HG03025 (cell line): ENCODE results near the gene OSBP2.

Source experiments
- ATAC-seq: cut with Tn5 transposase; IDR thresholded peaks from one replicate; pipeline ENCODE4 v1.9.1; 2021; ENCODE audit warnings: mild to moderate bottlenecking, moderate library complexity; ENCODE audit not compliant: unreplicated experiment, low FRiP score

OSBP2 gene

DNA sequence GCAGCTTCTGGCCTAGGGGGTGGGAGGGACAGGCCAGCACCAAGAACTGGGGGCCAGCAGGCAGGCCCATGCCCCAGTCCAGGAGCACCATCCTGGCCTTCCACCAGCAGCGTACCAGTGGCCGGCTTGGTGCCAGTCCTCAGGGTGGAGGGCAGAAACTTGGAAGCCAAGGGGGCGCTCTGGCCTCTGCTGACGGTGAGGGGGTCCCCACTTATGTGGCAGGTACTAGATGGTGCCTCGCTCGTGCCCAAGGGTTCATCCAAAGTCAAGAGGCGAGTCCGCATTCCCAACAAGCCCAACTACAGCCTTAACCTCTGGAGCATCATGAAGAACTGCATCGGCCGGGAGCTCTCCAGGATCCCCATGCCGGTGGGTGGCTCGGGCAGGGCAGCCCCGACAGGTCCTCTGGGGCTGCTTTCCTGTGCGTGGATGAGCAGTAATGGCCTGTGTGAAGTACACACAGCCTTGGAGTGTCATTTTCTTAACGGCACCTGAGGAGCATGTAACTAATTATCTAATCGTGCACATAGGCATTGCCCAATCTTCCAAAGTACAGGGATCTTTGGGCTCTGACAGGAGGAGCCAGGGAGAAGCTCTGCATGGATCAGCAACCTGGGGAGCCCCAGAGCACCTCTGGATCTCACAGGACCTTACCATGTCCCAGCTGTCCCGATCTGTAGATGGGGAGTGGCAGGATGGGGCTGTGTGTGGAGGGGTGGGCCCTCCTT lies 194.8 kb downstream of the OSBP2 start:
- ATAC-seq = no peak

DNA sequence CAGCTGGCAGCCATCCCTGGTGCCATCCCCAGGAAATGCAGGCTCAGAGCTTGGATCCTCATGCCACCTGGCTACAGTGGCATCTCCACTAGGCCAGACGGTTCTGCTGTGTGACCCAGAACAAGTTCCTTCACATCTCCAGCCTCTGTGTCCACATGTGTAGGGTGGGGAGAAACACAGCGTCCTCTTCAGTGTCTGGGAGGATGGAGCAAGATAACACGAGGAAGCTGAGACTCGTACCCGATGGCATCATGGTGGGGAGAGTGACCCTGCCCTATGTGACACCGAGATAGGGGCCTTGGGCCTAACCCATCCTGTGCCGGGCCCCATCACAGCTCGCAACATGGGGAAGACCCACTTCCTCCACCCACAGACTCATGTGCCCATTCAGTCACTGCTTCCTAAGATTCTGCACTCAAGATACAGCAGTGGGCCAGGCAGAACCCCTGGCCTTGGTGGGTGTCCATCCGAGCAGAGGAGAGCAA lies 195.4 kb downstream of the OSBP2 start:
- no peak for ATAC-seq

DNA sequence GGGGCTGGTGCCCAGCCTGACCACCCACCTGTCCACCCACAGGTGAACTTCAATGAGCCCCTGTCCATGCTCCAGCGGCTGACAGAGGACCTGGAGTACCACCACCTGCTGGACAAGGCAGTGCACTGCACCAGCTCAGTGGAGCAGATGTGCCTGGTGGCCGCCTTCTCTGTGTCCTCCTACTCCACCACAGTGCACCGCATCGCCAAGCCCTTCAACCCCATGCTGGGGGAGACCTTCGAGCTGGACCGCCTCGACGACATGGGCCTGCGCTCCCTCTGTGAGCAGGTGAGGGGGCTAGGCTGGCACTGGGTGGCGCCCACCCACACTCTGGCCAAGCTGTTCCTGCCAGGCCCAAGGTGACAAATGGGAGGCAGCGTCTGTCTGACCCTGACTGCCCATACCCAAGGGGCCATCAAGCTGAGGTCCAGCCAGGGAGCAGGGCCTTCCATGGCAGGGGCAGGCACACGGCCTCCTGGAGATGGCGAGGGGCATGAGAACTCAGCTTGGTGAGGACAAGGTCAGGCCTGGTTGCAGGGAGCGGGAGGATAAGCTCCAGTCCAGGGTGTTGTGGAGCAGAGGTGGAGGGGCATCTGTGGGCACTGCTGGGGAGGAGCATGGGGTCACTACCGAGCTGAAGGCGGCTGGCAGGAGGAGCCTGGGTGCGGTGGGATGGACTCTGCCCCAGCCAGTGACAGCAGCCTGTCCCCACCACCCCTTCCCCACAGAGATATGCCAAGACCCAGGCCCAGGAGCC lies 196.2 kb downstream of the OSBP2 start:
- no peak for ATAC-seq

DNA sequence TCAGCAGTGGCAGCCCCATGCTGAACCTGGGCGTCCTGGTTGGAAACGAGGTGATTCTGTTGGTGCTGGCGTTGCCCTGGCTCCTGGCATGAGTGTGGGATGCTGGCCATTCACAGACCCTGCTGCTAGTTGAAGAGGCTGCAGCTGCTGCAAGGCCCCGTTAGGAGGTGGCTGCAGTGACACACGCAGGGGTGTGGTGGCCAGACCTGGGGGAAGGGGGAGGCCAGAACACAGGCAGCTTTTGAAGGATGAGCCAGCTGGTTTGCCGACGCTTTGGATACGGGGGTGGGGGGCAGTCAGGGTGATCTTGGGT lies 196.7 kb downstream of the OSBP2 start:
- ATAC-seq = no peak

DNA sequence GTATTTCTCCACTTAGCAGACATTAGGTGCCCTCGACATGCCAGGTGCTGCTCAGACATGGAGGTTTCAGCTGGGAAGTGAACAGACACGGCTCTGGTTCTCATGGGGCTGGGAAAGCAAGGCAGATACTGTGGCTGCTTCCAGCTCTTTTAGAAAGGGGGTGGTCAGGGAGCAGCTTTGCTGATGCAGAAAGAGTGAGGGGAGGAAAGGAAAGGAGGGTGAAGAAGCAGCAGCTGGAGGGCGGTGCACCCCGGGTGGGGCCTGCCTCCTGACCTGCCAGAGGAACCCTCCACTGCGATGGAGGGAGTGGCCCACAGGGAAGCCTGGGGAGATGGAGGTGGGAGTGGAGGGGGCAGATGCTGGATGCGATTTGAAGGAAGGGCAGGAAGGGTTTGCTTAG lies 197.1 kb downstream of the OSBP2 start:
- no peak for ATAC-seq

DNA sequence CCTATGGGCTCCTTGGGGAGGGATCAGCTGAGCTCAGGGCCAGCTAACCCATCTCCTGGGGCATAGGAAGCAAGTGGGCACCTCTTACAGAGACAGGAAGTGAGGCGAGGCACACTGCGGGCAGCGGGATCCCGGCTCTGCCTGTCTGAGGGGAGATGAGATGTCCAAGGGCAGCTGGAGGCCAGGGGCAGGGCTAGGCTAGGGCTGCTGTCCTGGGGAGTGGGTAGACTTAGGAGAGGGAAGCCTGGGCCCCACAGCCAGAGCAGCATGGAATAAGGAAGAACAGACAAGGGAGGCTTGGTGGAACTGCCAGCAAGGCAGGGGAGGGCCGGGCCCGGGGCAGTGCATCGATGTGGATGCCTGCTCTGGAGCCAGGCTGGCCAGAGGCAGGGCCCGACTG lies 197.6 kb downstream of the OSBP2 start:
- no peak for ATAC-seq

DNA sequence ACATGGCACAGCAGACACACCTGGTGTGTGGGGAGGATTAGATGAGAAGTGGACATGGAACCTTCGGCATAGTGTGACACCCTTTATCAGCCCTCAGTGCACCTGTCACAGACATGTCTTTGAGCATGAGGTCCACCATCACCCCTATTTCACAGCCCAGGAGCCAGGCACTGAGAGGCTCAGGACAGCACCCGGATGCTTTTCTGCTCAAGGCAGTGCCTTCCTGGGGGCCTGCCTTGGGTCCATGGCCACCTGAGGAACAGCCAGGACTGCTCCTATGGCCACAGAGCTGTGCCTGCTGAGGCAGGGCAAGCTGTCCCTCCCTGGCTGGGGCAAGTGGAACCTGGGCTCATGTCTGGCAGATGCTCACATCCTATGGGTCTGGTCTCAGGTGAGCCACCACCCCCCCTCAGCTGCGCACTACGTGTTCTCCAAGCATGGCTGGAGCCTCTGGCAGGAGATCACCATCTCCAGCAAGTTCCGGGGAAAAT lies 198.1 kb downstream of the OSBP2 start:
- ATAC-seq = no peak

DNA sequence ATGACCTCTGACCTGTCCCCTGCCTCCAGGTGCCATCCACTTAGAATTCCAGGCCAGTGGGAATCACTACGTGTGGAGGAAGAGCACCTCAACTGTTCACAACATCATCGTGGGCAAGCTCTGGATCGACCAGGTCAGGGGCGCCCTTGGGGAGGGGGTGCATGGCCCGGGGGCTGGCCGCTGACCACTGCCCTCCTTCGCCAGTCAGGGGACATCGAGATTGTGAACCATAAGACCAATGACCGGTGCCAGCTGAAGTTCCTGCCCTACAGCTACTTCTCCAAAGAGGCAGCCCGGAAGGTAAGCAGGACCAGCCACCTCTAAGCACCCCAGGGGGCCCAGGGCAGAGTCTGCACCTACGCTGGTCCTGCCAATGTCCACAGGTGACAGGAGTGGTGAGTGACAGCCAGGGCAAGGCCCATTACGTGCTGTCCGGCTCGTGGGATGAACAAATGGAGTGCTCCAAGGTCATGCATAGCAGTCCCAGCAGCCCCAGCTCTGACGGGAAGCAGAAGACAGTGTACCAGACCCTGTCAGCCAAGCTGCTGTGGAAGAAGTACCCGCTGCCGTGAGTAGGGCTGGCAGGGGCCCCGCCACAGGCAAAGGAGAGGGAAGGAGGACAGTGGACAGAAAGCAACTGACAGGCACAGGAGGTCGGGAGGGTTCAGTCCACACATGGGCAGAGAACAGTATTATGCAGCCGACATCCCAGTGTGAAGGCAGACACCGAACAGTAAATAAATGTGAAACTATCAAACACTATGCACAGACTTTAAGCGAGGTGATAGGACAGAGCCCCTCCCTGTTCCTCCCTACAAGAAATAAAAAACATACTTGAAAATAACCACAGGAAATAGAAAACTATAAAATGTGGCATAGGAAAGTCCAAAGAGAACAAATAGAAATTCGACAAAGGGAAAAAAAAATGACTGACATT lies 199.0 kb downstream of the OSBP2 start:
- ATAC-seq = no peak

DNA sequence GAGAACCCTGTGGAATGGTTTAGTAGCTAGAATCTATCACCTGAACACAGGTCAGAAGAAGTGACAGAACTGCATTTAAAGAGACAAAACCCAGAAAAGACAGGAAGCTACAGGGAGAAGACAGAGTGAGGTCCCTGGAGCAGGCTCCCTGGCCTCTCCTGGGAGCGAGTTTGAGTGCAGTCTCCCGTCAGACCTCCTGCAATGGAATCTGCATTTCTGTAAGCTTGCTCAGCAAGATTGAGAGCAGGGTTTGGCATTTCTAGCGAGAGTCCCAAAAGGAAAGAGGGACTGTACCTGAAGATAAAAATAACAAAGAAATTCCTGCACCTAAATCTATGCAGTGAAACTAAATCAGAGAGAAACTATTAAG lies 199.7 kb downstream of the OSBP2 start:
- no peak for ATAC-seq

DNA sequence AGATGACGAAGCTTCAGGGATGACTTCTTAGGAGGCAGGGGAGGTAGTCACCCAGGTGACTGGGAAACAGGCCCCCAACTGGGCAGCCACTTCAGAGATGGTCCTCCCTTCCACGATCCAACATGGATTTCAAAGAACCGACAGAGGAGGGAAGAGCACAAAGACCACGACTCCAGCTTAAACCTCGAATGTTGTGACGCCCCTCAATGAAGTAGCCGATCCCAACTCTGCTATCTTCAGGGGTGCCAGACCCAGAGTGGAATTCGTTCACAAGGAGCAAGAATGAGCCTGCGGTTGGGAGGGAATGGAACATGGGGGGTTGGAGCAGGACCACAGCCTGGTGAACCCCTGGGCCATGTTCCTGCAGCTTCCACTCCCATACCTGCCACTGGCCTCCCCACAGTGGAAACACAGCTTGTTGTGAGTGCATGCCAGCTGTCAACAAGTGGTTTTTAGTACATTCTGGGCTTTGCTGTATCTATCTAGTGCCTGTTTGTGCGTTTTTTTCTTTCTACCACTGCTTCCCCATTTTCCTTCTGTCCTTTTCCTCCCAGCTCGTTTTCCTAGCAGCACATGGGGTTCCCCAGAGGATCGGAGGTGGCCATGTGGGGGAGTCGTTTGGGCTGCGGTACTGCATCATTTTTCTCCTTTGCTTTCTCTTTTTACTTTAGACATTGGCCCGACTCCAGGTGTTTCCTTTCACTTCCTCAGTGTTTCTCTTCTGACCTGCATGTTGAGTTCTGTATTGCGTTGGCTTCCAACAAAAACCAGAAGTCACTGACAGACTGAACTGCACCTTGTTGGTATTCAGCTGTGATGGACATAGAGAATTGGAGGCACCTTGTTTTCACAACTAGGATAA lies 208.1 kb downstream of the OSBP2 start:
- ATAC-seq = no peak

DNA sequence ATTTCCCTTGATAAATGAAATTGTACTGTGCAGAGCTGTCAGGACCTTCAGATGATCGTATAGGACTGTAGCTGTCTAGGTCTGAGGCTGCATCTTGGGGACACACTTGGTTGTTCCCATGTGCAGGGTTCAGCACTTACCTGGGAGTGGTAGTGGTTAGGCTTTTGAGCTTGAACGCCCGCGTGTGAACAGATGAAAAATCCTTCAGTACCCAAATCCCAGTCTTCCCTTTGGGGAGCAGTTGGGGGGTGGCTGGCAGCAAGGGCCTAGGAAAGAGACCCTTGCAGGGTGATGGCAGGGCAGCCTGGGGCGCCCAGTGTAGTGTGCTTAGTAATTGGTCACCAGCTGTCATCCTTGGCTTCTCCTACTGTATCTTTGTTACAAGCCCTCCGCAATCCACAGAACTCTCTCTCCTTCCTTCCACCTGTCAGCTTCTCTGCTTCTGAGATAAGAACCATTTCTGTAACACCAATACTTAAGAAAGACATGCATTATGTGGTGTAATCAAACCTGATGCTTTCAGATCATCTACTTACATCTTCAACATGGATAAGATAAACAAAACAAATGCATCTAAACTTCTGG lies 209.3 kb downstream of the OSBP2 start:
- ATAC-seq = no peak

DNA sequence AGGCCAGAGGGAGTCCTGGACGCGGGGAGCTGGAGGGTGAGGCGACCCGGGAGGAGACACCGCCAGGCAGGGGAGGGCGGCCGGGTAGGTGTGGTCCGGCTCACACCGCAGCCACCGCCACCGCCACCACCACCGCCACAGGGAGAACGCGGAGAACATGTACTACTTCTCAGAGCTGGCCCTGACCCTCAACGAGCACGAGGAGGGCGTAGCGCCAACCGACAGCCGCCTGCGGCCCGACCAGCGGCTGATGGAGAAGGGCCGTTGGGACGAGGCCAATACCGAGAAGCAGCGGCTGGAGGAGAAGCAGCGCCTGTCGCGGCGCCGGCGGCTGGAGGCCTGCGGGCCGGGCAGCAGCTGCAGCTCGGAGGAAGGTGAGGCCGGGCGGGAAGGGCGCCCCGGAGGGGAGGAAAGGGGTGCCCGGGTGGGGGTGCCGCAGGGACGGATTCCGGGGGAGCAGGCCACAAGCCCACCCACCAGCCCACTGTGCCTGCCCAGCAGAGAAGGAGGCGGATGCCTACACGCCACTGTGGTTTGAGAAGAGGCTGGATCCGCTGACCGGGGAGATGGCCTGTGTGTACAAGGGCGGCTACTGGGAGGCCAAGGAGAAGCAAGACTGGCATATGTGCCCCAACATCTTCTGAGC lies 211.1 kb downstream of the OSBP2 start:
- no peak for ATAC-seq

DNA sequence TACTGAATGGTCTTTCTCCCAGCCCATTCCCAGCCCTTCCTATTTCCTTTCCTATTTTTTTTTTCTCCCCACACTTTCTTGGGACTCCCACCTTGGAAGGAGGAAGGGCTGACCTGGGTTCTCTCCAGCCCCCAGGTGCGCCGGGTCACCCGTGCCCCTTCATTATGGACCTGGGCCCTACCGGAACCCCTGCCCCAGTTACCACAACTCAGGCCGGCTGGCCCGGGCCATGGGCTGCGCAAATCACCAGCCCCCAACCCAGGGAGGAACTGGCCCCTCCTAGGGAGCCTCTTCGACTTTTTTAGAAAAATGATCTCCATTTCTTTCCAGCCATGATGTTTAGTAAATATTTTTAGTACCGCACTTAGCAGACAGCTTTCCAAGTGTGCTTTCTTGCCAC lies 211.7 kb downstream of the OSBP2 start:
- ATAC-seq = no peak

DNA sequence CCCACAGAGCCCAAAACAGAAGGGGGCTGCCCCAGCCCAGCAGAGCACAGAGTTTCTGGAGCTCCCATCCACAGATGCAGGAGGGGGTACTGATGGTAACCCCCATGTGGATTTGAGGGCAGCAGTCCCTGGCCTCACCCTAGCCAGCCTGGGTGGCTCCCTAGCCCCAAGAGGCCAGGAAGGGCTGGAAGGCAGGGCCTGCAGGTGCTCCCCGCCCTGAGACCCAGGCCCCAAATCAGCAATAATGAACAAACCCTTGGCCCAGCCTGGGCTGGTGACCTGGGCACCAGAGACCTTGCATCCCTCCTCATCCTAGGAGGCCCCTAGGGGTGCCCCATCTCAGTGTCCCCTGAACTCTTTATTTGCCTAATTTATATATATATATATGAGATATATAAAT lies 212.3 kb downstream of the OSBP2 start:
- no peak for ATAC-seq

DNA sequence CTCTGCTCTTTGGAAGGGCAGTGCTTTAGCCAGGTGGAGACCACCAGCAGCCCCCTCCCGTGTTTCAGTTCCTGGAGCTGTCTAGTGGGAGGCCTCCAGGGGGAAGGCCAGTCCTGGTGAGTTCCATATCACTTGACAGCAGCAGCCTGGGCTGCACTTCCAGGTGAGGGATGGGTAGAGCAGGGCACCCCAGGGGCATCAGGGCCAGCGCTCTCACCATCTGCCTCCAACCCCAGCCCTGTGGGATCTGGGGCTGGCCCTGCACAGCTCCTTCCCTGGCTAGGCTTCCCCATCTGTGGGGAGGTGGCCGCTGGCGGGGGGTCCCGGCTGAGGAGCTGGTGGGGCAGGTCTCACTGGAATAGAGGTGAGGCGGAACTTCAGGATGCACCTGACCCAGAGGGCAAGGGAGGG lies 213.4 kb downstream of the OSBP2 start:
- ATAC-seq = no peak

DNA sequence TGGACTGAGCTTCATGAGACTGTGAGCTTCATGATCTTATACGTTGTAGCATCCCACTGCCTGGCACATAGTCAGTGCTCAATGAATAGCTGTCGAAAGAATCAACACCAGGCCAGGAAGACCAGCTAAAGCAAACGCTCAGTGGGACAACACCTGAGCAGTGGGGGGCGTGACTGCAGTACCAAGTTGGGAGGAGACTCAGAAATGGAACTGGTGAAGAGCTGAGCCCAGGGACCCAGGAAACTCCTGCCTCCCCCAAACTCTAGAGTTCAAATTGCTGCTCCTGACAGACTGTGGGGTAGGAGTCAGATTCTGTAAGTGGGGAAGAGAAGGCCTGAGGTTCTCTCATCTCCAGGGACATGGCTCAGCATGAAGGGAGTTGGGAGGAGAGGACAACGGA lies 214.6 kb downstream of the OSBP2 start:
- no peak for ATAC-seq

DNA sequence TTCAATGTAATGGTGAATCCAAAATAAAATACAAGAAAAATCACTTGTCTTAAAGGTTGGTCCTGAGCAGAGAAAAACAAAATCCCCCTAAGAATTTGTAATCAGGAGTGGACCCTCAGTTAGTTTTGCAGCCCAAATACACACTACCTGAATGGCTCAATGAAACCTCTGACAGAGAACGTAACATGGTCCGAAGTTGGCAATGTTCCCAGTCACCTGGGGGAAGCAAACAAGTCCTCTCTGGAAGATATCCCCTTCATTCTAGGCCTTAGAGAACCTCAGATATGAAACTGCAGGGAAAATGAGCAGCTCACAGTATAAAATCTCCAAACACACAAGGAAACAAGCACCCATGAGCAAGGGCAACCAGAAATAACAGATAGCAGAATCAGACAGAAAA lies 215.7 kb downstream of the OSBP2 start:
- ATAC-seq = no peak

DNA sequence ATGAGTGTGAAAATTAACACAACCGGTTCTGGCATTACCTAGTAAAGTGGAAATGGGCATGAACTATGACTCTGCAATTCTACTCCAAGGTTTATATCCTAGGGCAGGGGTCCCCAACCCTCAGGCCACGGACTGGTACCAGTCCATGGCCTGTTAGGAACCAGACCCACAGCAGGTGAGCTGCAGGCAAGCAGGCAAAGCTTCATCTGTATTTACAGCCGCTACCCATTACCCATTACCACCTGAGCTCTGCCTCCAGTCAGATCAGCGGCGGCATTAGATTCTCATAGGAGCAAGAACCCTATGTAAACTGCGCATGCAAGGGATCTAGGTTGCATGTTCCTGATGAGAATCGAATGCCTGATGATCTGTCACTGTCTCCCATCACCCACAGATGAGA lies 224.1 kb downstream of the OSBP2 start:
- ATAC-seq = no peak

DNA sequence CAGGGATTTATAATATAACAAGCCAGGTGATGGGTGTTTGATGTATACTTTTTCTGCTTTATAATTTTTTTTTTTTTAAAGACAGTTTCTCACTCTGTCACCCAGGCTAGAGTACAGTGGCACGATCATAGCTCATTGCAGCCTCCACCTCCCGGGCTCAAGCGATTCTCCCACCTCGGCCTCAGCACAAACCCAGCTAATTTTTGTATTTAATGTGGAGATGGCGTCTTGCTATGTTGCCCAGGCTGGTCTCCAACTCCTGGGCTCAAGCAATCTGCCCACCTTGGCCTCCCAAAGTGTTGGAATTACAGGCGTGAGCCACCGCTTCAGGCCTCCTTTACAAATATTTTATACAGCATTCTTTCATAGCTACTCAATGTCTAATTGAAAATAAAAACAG lies 225.3 kb downstream of the OSBP2 start:
- no peak for ATAC-seq
